ENCODE results near the gene LRGUK. TPM values are rescaled to one million over a fixed set of nuclear protein-coding genes. Genes with fewer than 3 reads are reported as not detected.
"Not testable (repeated sequence)": the region's sequence is repeated elsewhere in the genome, so short reads cannot be mapped to it uniquely, and the experiment has no call there.

LRGUK gene
- total and polyA plus RNA-seq, 2 of the 4 experiments (the other 2 are of a cell fraction) = 0.07 TPM; not detected in 1

- Histone ChIP-seq H3K56ac (ENCODE audit: extremely low read depth, insufficient read depth, low read length) (no peak overlapping the region), H3K23ac (ENCODE audit: low read depth, low read length) (no peak overlapping the region), H3K27me3 (ENCODE audit: control insufficient read depth, insufficient read depth, low read length) (peaks cover 1% of the 10 kb centered on the region; the same call in 1 of the 2 replicates), H2BK120ac (ENCODE audit: low read depth, low read length) (no peak overlapping the region), H3K27ac (ENCODE audit: insufficient read depth, low read length) (no peak overlapping the region), H3K36me3 (ENCODE audit: control insufficient read depth, insufficient read depth, low read length) (no peaks in the 10 kb centered on the region), H3K9ac (ENCODE audit: low read depth, low read length) (no peak overlapping the region), H3K4me2 (ENCODE audit: low read depth, low read length) (no peak overlapping the region), H3K4me1 (ENCODE audit: control insufficient read depth, insufficient read depth, low read length) (no peaks in the 10 kb centered on the region), H3K18ac (ENCODE audit: low read depth, low read length) (no peak overlapping the region), H3K9me1 (ENCODE audit: insufficient read depth, low read length) (no peaks in the 10 kb centered on the region), H2BK15ac (ENCODE audit: low read depth, low read length) (no peak overlapping the region), H2AFZ (replicated peaks; ENCODE audit: low read length, poor library complexity) (no peak overlapping the region), H3K79me1 (ENCODE audit: low read depth in 1 of 2, low read length in 2 of 2) (no peaks in the 10 kb centered on the region), H3K4ac (ENCODE audit: low read depth, low read length) (no peak overlapping the region), H4K8ac (ENCODE audit: low read depth in 2 of 2, low read length in 2 of 2) (no peak overlapping the region), H2BK20ac (ENCODE audit: low read depth, low read length) (no peak overlapping the region), H2AK5ac (ENCODE audit: low read depth, low read length) (no peak overlapping the region), H4K91ac (ENCODE audit: insufficient read depth, low read depth, low read length) (no peak overlapping the region), H3K9me3 (ENCODE audit: control insufficient read depth, insufficient read depth, low read length) (no peaks in the 10 kb centered on the region), H4K5ac (ENCODE audit: low read depth, low read length) (no peak overlapping the region), H2AK9ac (replicated peaks; ENCODE audit: low read depth, low read length, poor library complexity) (no peak overlapping the region), H3K4me3 (ENCODE audit: insufficient read depth, low read depth, low read length) (no peak overlapping the region), H4K20me1 (ENCODE audit: insufficient read depth, low read length) (no peaks in the 10 kb centered on the region), H3K14ac (replicated peaks; ENCODE audit: low read depth, low read length) (no peak overlapping the region), H2BK5ac (ENCODE audit: low read depth, low read length, poor library complexity, severe bottlenecking) (no peak overlapping the region)
- DNase-seq (no peak), ATAC-seq (ENCODE audit: low read depth) (no peak)
- no peak for TF ChIP-seq BHLHE40 (IDR thresholded peaks at IDR 0.05; ENCODE audit: low read depth, low read length)
- WGBS, 2 experiments (ENCODE audit: extremely low coverage in 2 of 2, insufficient read length in 1 of 2) = no CpG with 5 or more reads among the region's 3 CpGs
- in situ Hi-C loops (cut with MboI; ENCODE audit: low sequenced_read_pairs) (no loop called here), dilution Hi-C loops (cut with HindIII; ENCODE audit: low sequenced_read_pairs, unreplicated experiment) (no loop called here), intact Hi-C loops (cut with micrococcal nuclease) (loop anchor here (5.0 kb wide), 1 partner anchor 77 kb away; no protein-coding TSS in a partner anchor)
- CTCF ChIA-PET = no interaction called here
- BruUV-seq (replicated peaks) = no TSS peak
- POLR2A ChIA-PET (ENCODE audit: unreplicated experiment) = no interaction called here
Observed at GRCh38 chr7:134220236-134220635, 93.1 kb downstream of the LRGUK start.

- H3K9ac ChIP-seq (ENCODE audit: low read depth, low read length); intact Hi-C loops (cut with micrococcal nuclease); dilution Hi-C loops (cut with HindIII; ENCODE audit: low sequenced_read_pairs, unreplicated experiment); H3K27me3 ChIP-seq (ENCODE audit: control insufficient read depth, insufficient read depth, low read length); H3K14ac ChIP-seq (replicated peaks; ENCODE audit: low read depth, low read length); H3K4me2 ChIP-seq (ENCODE audit: low read depth, low read length); H3K27ac ChIP-seq (ENCODE audit: insufficient read depth, low read length); H3K4me3 ChIP-seq (ENCODE audit: insufficient read depth, low read depth, low read length); H3K18ac ChIP-seq (ENCODE audit: low read depth, low read length); H4K5ac ChIP-seq (ENCODE audit: low read depth, low read length); H2AK5ac ChIP-seq (ENCODE audit: low read depth, low read length); H2BK15ac ChIP-seq (ENCODE audit: low read depth, low read length); H3K9me1 ChIP-seq (ENCODE audit: insufficient read depth, low read length); H3K36me3 ChIP-seq (ENCODE audit: control insufficient read depth, insufficient read depth, low read length); H2AFZ ChIP-seq (replicated peaks; ENCODE audit: low read length, poor library complexity); H3K56ac ChIP-seq (ENCODE audit: extremely low read depth, insufficient read depth, low read length); in situ Hi-C loops (cut with MboI; ENCODE audit: low sequenced_read_pairs); H3K4me1 ChIP-seq (ENCODE audit: control insufficient read depth, insufficient read depth, low read length); ATAC-seq (ENCODE audit: low read depth); CTCF ChIA-PET; H2AK9ac ChIP-seq (replicated peaks; ENCODE audit: low read depth, low read length, poor library complexity); H3K23ac ChIP-seq (ENCODE audit: low read depth, low read length); H3K4ac ChIP-seq (ENCODE audit: low read depth, low read length); H4K91ac ChIP-seq (ENCODE audit: insufficient read depth, low read depth, low read length); H3K79me1 ChIP-seq (ENCODE audit: low read depth in 1 of 2, low read length in 2 of 2); H3K9me3 ChIP-seq (ENCODE audit: control insufficient read depth, insufficient read depth, low read length); H4K8ac ChIP-seq (ENCODE audit: low read depth in 2 of 2, low read length in 2 of 2); BruUV-seq (replicated peaks); H2BK5ac ChIP-seq (ENCODE audit: low read depth, low read length, poor library complexity, severe bottlenecking); H4K20me1 ChIP-seq (ENCODE audit: insufficient read depth, low read length); DNase-seq; H2BK120ac ChIP-seq (ENCODE audit: low read depth, low read length); POLR2A ChIA-PET (ENCODE audit: unreplicated experiment); H2BK20ac ChIP-seq (ENCODE audit: low read depth, low read length): not testable (repeated sequence)
- 70% methylated on average over 7 of the region's 7 CpGs; no CpG with 5 or more reads in 1 of the 2 experiments for WGBS, 2 experiments (ENCODE audit: extremely low coverage in 2 of 2, insufficient read length in 1 of 2)
Observed at GRCh38 chr7:134231296-134231695, 104.2 kb downstream of the LRGUK start.
